Liver (tissue), 3 donors: ENCODE results near the gene KIFC1.

ENCODE experiments used
- CTCF ChIP-seq: fragments of 150-350 bp; IDR thresholded peaks from 2 replicates; pipeline ENCODE4 v1.5.1; 2017; ENCODE audit warnings: improper control_type of control experiment, low read depth, low read length; ENCODE audit not compliant: missing input control
- EGR1 ChIP-seq, 2 donors: IDR thresholded peaks; 2 replicates each; pipeline ENCODE4 v1.6.1; 2016 to 2018; ENCODE audit warnings: antibody characterized with exemption in 2 of 2, low read depth in 2 of 2
- GABPA ChIP-seq, 2 donors: IDR thresholded peaks in 1 of 2; conservative IDR thresholded peaks in 1 of 2; 2 replicates each; pipeline ENCODE4 v1.6.1; 2016; ENCODE audit warnings: antibody characterized with exemption in 2 of 2, mild to moderate bottlenecking in 1 of 2, moderate library complexity in 1 of 2
- HNF4A ChIP-seq, 2 donors: conservative IDR thresholded peaks; 2 replicates each; pipeline ENCODE4 v1.6.1; 2016; ENCODE audit warnings: antibody characterized with exemption in 2 of 2, mild to moderate bottlenecking in 2 of 2
- JUND ChIP-seq, 2 donors: IDR thresholded peaks; 2 replicates each; pipeline ENCODE4 v1.6.1; 2016; ENCODE audit warnings: antibody characterized with exemption in 2 of 2
- MAX ChIP-seq: IDR thresholded peaks from 2 replicates; pipeline ENCODE4 v1.6.1; 2016; ENCODE audit warnings: antibody characterized with exemption
- RAD21 ChIP-seq, 2 donors: IDR thresholded peaks; 2 replicates each; pipeline ENCODE4 v1.6.1; 2016; ENCODE audit warnings: antibody characterized with exemption in 2 of 2, mild to moderate bottlenecking in 2 of 2
- REST ChIP-seq: IDR thresholded peaks from 2 replicates; pipeline ENCODE4 v1.6.1; 2016; ENCODE audit warnings: antibody characterized with exemption, mild to moderate bottlenecking
- SP1 ChIP-seq: IDR thresholded peaks from 2 replicates; pipeline ENCODE4 v1.6.1; 2018; ENCODE audit warnings: antibody characterized with exemption, mild to moderate bottlenecking
- YY1 ChIP-seq: IDR thresholded peaks from 2 replicates; pipeline ENCODE4 v1.6.1; 2016; ENCODE audit warnings: antibody characterized with exemption, mild to moderate bottlenecking
- ZBTB33 ChIP-seq: IDR thresholded peaks from 2 replicates; pipeline ENCODE4 v1.6.1; 2016; ENCODE audit warnings: antibody characterized with exemption
- donor health status: healthy.
- donor health status: healthy.

- TF ChIP-seq SP1 (no peak), CTCF (no peak), GABPA (IDR thresholded peaks at IDR 0.05 in 1 of 2, conservative IDR thresholded peaks at IDR 0.05 in 1 of 2) (no peak), REST (no peak), JUND (IDR thresholded peaks at IDR 0.05) (no peak), YY1 (no peak), MAX (no peak), RAD21 (IDR thresholded peaks at IDR 0.05) (no peak), HNF4A (conservative IDR thresholded peaks at IDR 0.05) (no peak), EGR1 (IDR thresholded peaks at IDR 0.05; ENCODE audit: low read depth in 2 of 2) (peak in 1 of 2 donors; percentile 4), ZBTB33 (no peak)
These were observed 25.7 kb downstream of the KIFC1 start for GRCh38 chr6:33417128-33417902.
